Psoas muscle (tissue), 8 donors: ENCODE measurements around the gene L1CAM. TPM values are rescaled to one million over a fixed set of nuclear protein-coding genes. Genes with fewer than 3 reads are reported as not detected.
A peak's percentile ranks its signal among the peaks of the same experiment; 100 is the strongest.

Experiments
- ATAC-seq, 4 donors: fragments of 200-7000 bp; cut with Tn5 transposase; one replicate each; pipeline ENCODE4 v1.9.1; 2020; ENCODE audit warnings: moderate library complexity in 3 of 4, mild to moderate bottlenecking in 2 of 4
- DNase-seq, 2 donors: peaks; one replicate each; pipeline ENCODE4 v3.0.0-alpha.2; 2020
- H3K27ac ChIP-seq: fragments of 200-600 bp; one replicate; pipeline ENCODE4 v1.8.0; 2022
- H3K27me3 ChIP-seq, 3 donors: fragments of 200-600 bp in 1 of 3; one replicate each; pipeline versions ENCODE4 v1.6.1 to v1.8.0; 2013 to 2022; ENCODE audit warnings: low read length in 2 of 3, mild to moderate bottlenecking in 2 of 3, moderate library complexity in 1 of 3; ENCODE audit not compliant: insufficient read depth in 3 of 3
- H3K36me3 ChIP-seq, 2 donors: fragments of 200-600 bp in 1 of 2; one replicate each; pipeline versions ENCODE4 v1.6.1 to v1.8.0; 2013 to 2022; ENCODE audit warnings: low read depth in 1 of 2, mild to moderate bottlenecking in 1 of 2, moderate library complexity in 1 of 2; ENCODE audit not compliant: insufficient read depth in 1 of 2
- H3K4me1 ChIP-seq: fragments of 200-600 bp; one replicate; pipeline ENCODE4 v1.8.0; 2022
- H3K4me3 ChIP-seq: fragments of 200-600 bp; one replicate; pipeline ENCODE4 v1.8.0; 2022; ENCODE audit warnings: mild to moderate bottlenecking
- H3K9me3 ChIP-seq: fragments of 200-600 bp; one replicate; pipeline ENCODE4 v1.8.0; 2022
- WGBS, 3 donors: extraction: QIAGEN DNeasy Blood & Tissue Kit; methylation state at CpG; one replicate each; pipeline versions ENCODE4 v1.1.6 to v1.1.7; 2013; 5-methylcytosine and 5-hydroxymethylcytosine counted together
- intact Hi-C, 2 donors: fragments of 100-400 bp; cut with DNase I; formaldehyde crosslinking; loops; one replicate each; pipeline versions ENCODE4 v1.11.0 to v1.14.2; 2022
- polyA plus RNA-seq, 3 donors: library from polyadenylated mRNA; stranded (reverse); fragments of 200-250 nt; gene quantifications; one replicate each; pipeline ENCODE4 v1.2.3, GENCODE V29; 2013
- total RNA-seq, 4 donors: library from RNA; stranded (reverse); fragmentation: NEBNext Ultra II Directional in 2 of 4; extraction: Animal tissue kit (Norgen Biotek cat#: 25700) in 2 of 4; gene quantifications; one replicate each; pipeline versions ENCODE4 v1.2.1 to v1.2.4, GENCODE V29; 2021 to 2023
- TF ChIP-seq, protein P1 (sequence below): fragments of 200-600 bp; IDR thresholded peaks from one replicate; pipeline ENCODE4 v1.8.0; 2022; ENCODE audit warnings: antibody characterized with exemption
- donor health status: healthy with polysubstance abuse.
- donor health status: DM: no; HTN: no; CAD: no; lungs with moderate emphysema.
- donor health status: Bipolar disorder and iron deficiency.
- donor health status: healthy.
- donor health status: DM: yes; HTN: yes; CAD: no.
- donor health status: DM: no; HTN: no; CAD: no.
- donor health status: DM: no; HTN: no; CAD: no.
- donor health status: DM: yes; HTN: yes; CAD: no.

Gene L1CAM
- total and polyA plus RNA-seq, 7 donors, result 0.22 to 1.5 (median 0.46) TPM

DNA sequence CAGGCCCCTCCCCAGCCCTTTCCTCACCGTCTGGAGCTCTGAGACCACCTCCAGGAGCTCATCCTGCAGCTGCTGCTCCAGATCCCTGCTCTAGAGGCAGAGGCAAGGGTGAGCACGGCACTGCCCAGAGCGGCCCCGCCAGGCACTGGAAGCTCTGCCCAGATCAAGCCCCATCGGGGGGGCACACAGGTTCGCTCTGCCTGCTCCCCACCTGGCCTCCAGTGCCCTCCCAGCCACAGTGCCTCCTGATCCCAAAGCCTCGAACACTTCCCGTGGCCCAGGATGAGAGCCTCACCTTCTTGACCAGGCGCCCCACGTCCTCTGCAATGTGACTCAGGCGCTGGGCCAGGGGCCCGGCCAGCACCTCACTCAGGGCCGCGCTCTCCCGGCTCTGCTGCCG is 35.1 kb upstream of the L1CAM start:
- H3K4me3 ChIP-seq, result peak overlapping the region; percentile 7
- peaks cover 0 to 7% (median 0%) of the 10 kb centered on the region in 3 donors for H3K27me3 ChIP-seq
- intact Hi-C loops, result no loop called here
- TF ChIP-seq, protein P1, sequence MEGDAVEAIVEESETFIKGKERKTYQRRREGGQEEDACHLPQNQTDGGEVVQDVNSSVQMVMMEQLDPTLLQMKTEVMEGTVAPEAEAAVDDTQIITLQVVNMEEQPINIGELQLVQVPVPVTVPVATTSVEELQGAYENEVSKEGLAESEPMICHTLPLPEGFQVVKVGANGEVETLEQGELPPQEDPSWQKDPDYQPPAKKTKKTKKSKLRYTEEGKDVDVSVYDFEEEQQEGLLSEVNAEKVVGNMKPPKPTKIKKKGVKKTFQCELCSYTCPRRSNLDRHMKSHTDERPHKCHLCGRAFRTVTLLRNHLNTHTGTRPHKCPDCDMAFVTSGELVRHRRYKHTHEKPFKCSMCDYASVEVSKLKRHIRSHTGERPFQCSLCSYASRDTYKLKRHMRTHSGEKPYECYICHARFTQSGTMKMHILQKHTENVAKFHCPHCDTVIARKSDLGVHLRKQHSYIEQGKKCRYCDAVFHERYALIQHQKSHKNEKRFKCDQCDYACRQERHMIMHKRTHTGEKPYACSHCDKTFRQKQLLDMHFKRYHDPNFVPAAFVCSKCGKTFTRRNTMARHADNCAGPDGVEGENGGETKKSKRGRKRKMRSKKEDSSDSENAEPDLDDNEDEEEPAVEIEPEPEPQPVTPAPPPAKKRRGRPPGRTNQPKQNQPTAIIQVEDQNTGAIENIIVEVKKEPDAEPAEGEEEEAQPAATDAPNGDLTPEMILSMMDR, result no peak
- WGBS, 3 donors, result 24 to 62% (median 45%) methylated on average over 7 to 16 of the region's 16 CpGs
- ATAC-seq, result no peak
- H3K9me3 ChIP-seq, result no peaks in the 10 kb centered on the region
- no peaks in the 10 kb centered on the region for H3K36me3 ChIP-seq
- peaks cover 15% of the 10 kb centered on the region for H3K4me1 ChIP-seq
- DNase-seq, result no peak
- no peak overlapping the region for H3K27ac ChIP-seq

DNA sequence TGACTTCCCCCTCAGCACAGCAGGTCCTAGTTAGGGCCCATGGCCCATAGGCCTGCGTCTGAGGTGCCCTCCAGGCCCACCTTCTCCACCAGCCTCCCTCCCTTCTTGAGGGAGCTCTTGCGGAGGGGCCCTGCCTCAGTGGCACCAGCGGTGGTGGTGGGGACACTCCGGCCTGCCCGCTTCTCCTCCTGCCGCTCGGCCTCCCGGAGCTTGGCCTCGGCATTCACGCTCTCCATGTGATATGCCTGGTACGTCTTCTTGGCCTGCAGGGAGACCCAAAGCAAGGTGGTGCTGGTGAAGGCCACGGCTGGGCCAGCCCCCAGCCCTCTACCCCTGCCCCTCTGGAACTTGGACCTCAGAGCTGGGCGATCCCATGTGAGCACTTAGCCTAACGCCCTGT is 34.6 kb upstream of the L1CAM start:
- ATAC-seq (no peak), DNase-seq (no peak)
- TF ChIP-seq, protein P1, result no peak
- H3K4me1 ChIP-seq, result peaks cover 15% of the 10 kb centered on the region
- H3K27ac ChIP-seq, result no peak overlapping the region
- intact Hi-C loops, result no loop called here
- no peak overlapping the region for H3K4me3 ChIP-seq
- no peaks in the 10 kb centered on the region for H3K9me3 ChIP-seq
- WGBS, 3 donors, result 86 to 97% (median 93%) methylated on average over 12 to 14 of the region's 14 CpGs
- peaks cover 0 to 7% (median 0%) of the 10 kb centered on the region in 3 donors for H3K27me3 ChIP-seq
- H3K36me3 ChIP-seq, result no peaks in the 10 kb centered on the region

DNA sequence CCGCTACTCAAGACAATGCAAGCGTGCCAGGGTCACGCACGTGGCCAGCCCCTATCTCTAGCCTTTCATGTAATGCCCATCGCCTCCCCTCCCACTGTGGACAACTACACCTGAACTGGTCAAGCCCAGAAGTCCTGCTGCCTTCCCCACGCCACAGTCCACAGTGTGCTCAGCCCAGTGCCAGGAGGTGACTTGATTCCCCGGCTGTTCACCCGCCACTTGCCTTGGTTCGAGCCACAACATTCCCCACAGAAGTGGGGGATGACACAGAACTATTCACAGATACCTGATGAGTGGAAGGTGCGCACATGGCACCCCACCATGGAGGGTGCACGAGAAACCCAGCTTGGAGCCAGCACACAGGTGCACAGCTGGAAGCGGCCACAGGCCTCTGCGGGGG is 33.3 kb upstream of the L1CAM start:
- intact Hi-C loops, result no loop called here
- no peak for DNase-seq
- Histone ChIP-seq H3K27ac (no peak overlapping the region), H3K4me1 (peaks cover 15% of the 10 kb centered on the region), H3K36me3 (no peaks in the 10 kb centered on the region), H3K9me3 (no peaks in the 10 kb centered on the region), H3K27me3 (peaks cover 0 to 7% (median 0%) of the 10 kb centered on the region in 3 donors), H3K4me3 (no peak overlapping the region)
- WGBS, 3 donors, result 90 to 95% (median 94%) methylated on average over 13 of the region's 13 CpGs
- ATAC-seq, result no peak
- TF ChIP-seq, protein P1, result no peak

DNA sequence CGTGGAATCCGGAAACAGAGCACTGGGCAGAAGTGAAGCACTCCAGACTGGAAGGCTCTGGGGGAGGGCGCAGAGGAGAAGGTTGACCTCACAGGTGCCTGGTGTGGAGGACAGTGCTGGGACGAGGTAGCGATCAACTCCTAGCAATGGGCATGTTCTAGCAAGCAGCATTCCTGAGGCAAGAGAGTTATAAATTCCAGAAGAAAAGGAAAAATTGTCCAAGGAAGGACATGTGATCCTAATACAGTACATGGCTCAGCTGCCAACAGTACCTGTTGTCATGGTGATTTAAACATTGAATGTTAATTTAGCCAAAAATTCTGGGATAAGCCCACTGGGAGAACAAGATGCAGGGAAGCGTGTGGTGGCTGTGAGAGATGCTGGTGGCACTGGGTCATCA is 31.9 kb upstream of the L1CAM start:
- Histone ChIP-seq H3K27me3 (peaks cover 0 to 7% (median 0%) of the 10 kb centered on the region in 3 donors), H3K27ac (no peak overlapping the region), H3K36me3 (no peaks in the 10 kb centered on the region), H3K4me3 (no peak overlapping the region), H3K4me1 (peaks cover 7% of the 10 kb centered on the region), H3K9me3 (no peaks in the 10 kb centered on the region)
- ATAC-seq (no peak), DNase-seq (no peak)
- TF ChIP-seq, protein P1, result no peak
- intact Hi-C loops, result no loop called here
- 84 to 91% (median 90%) methylated on average over 6 of the region's 6 CpGs for WGBS, 3 donors

DNA sequence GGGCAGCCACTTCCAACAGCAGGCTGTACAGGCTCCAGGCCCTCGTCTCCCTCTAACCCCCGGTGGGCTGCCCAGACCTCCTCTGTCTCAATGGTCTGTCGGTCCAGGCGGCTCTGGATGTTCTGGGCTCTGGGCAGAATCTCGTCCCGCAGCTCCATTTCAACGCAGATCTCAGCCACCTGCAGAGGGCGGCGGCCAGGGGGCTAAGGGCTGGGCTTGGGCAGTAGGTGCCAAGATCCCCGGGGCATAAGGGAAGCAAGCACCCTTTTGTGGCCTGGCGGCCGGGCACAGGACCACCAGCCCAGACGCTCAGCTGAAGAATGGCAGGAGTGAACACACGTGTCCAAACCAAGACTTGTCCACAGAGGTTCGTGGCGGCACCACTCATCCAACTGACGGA is 27.7 kb upstream of the L1CAM start:
- no peak for DNase-seq
- no peak overlapping the region for H3K4me3 ChIP-seq
- H3K9me3 ChIP-seq, result no peaks in the 10 kb centered on the region
- peaks cover 0 to 23% (median 1%) of the 10 kb centered on the region in 3 donors for H3K27me3 ChIP-seq
- no peaks in the 10 kb centered on the region for H3K36me3 ChIP-seq
- no peak for ATAC-seq
- intact Hi-C loops, result no loop called here
- H3K27ac ChIP-seq, result no peak overlapping the region
- 92 to 94% (median 93%) methylated on average over 11 to 17 of the region's 17 CpGs for WGBS, 3 donors
- no peaks in the 10 kb centered on the region for H3K4me1 ChIP-seq
- TF ChIP-seq, protein P1, result no peak
